Natural killer cell (primary cell): ENCODE data around the gene USH2A. TPM values are rescaled to one million over a fixed set of nuclear protein-coding genes. Genes with fewer than 3 reads are reported as not detected.

Source experiments
- ATAC-seq, 3 donors: fragments of 150-1000 bp in 2 of 3; fragments of 200-7000 bp in 1 of 3; cut with Tn5 transposase; 1 replicate in 1 of 3; 2 replicates in 2 of 3; pipeline ENCODE4 v1.10.0; 2021; ENCODE audit warnings: mild to moderate bottlenecking in 2 of 3, moderate library complexity in 2 of 3
- DNase-seq, 2 donors: peaks; one replicate each; pipeline versions ENCODE4 v3.0.0 to v3.0.0-alpha.2; 2013 to 2021; ENCODE audit warnings: mixed read lengths in 1 of 2
- H3K27ac ChIP-seq: one replicate; pipeline ENCODE4 v1.5.1; 2013; ENCODE audit warnings: mild to moderate bottlenecking, low read length
- H3K27me3 ChIP-seq: one replicate; pipeline ENCODE4 v1.6.1; 2013; ENCODE audit warnings: low read length; ENCODE audit not compliant: control insufficient read depth, insufficient read depth
- H3K36me3 ChIP-seq: one replicate; pipeline ENCODE4 v1.6.1; 2013; ENCODE audit warnings: low read length; ENCODE audit not compliant: control insufficient read depth, insufficient read depth
- H3K4me1 ChIP-seq: one replicate; pipeline ENCODE4 v1.6.1; 2013; ENCODE audit warnings: low read length; ENCODE audit not compliant: control insufficient read depth, insufficient read depth
- H3K4me3 ChIP-seq: one replicate; pipeline ENCODE4 v1.5.1; 2013; ENCODE audit warnings: low read length
- H3K9me3 ChIP-seq: one replicate; pipeline ENCODE4 v1.6.1; 2013; ENCODE audit warnings: low read length; ENCODE audit not compliant: control insufficient read depth, insufficient read depth
- H3K27ac Mint-ChIP-seq, 2 donors: one replicate each; pipeline ENCODE4 v1.8.0; 2022; ENCODE audit warnings: mild to moderate bottlenecking in 2 of 2, mixed read lengths in 2 of 2, moderate library complexity in 1 of 2
- H3K27me3 Mint-ChIP-seq, 2 donors: one replicate each; pipeline ENCODE4 v1.8.0; 2022; ENCODE audit warnings: low read depth in 2 of 2, mixed read lengths in 2 of 2
- H3K36me3 Mint-ChIP-seq: one replicate; pipeline ENCODE4 v1.8.0; 2022; ENCODE audit warnings: mixed read lengths
- H3K4me1 Mint-ChIP-seq, 2 donors: one replicate each; pipeline ENCODE4 v1.8.0; 2022; ENCODE audit warnings: mixed read lengths in 2 of 2
- H3K4me3 Mint-ChIP-seq: one replicate; pipeline ENCODE4 v1.8.0; 2022; ENCODE audit warnings: mild to moderate bottlenecking, moderate library complexity, mixed read lengths
- H3K9me3 Mint-ChIP-seq, 2 donors: one replicate each; pipeline ENCODE4 v1.8.0; 2022; ENCODE audit warnings: mixed read lengths in 2 of 2
- WGBS: methylation state at CpG from one replicate; pipeline ENCODE4 v1.1.7; 2013; ENCODE audit warnings: missing lambda C conversion rate; ENCODE audit not compliant: insufficient coverage; 5-methylcytosine and 5-hydroxymethylcytosine counted together
- intact Hi-C: fragments of 100-400 bp; cut with micrococcal nuclease; formaldehyde crosslinking; loops from one replicate; pipeline ENCODE4 v1.14.2; 2022
- total RNA-seq, 4 donors: library from RNA; stranded (reverse); fragments of 120-200 nt in 1 of 4; gene quantifications; one replicate each; pipeline versions ENCODE4 v1.2.3 to v1.2.4, GENCODE V29; 2013 to 2022
- TF ChIP-seq, protein P1 (sequence below): fragments of 200-600 bp; IDR thresholded peaks from one replicate; pipeline ENCODE4 v1.8.0; 2022; ENCODE audit warnings: antibody characterized with exemption

USH2A gene
- total RNA-seq, 3 donors from 2014 or later (not counting 1 experiment from before 2014, with no cell fraction given) = not detected

DNA sequence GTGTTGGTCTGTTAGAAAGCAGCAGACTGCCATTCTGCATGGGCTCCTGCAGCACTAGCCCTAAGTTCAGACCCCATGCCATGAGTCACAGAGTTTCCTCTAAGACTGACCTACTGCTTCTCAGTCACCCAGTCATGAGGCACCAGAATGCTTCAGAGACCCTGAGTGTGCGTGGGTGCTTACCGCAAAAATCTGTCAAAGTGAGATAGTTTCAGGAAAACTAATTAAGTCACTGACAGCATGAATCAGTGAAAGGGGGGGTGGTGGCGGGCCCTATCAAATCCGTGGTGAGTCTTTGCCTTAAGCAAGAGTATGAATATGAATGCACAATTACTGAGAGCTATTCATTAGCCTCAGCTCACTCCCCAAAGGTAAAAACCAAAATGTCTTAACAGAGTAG is 758.0 kb downstream of the USH2A start:
- TF ChIP-seq, protein P1, sequence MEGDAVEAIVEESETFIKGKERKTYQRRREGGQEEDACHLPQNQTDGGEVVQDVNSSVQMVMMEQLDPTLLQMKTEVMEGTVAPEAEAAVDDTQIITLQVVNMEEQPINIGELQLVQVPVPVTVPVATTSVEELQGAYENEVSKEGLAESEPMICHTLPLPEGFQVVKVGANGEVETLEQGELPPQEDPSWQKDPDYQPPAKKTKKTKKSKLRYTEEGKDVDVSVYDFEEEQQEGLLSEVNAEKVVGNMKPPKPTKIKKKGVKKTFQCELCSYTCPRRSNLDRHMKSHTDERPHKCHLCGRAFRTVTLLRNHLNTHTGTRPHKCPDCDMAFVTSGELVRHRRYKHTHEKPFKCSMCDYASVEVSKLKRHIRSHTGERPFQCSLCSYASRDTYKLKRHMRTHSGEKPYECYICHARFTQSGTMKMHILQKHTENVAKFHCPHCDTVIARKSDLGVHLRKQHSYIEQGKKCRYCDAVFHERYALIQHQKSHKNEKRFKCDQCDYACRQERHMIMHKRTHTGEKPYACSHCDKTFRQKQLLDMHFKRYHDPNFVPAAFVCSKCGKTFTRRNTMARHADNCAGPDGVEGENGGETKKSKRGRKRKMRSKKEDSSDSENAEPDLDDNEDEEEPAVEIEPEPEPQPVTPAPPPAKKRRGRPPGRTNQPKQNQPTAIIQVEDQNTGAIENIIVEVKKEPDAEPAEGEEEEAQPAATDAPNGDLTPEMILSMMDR = no peak
- H3K9me3 ChIP-seq = no peaks in the 10 kb centered on the region
- ATAC-seq (no peak), DNase-seq (no peak)
- Mint-ChIP-seq H3K4me1 (no peaks in the 10 kb centered on the region), H3K36me3 (no peaks in the 10 kb centered on the region), H3K27ac (no peak overlapping the region), H3K4me3 (no peak overlapping the region), H3K9me3 (peaks cover 2 to 11% of the 10 kb centered on the region in 2 donors), H3K27me3 (no peaks in the 10 kb centered on the region)
- no peaks in the 10 kb centered on the region for H3K36me3 ChIP-seq
- no peaks in the 10 kb centered on the region for H3K27me3 ChIP-seq
- intact Hi-C loops = no loop called here
- no peak overlapping the region for H3K27ac ChIP-seq
- no peaks in the 10 kb centered on the region for H3K4me1 ChIP-seq
- WGBS = 78% methylated on average over 4 of the region's 4 CpGs
- H3K4me3 ChIP-seq = no peak overlapping the region

GRCh38 chr1:215661033-215661432 is 762.2 kb downstream of the USH2A start:
- no peaks in the 10 kb centered on the region for H3K27me3 ChIP-seq
- H3K36me3 Mint-ChIP-seq = peaks cover 4% of the 10 kb centered on the region
- H3K27ac Mint-ChIP-seq = no peak overlapping the region
- intact Hi-C loops = no loop called here
- no peak overlapping the region for H3K4me3 Mint-ChIP-seq
- DNase-seq = no peak
- H3K4me1 Mint-ChIP-seq = no peaks in the 10 kb centered on the region
- peaks cover 3 to 11% of the 10 kb centered on the region in 2 donors for H3K9me3 Mint-ChIP-seq
- TF ChIP-seq, protein P1 = no peak
- no peaks in the 10 kb centered on the region for H3K27me3 Mint-ChIP-seq
- H3K9me3 ChIP-seq = no peaks in the 10 kb centered on the region
- H3K36me3 ChIP-seq = no peaks in the 10 kb centered on the region
- H3K27ac ChIP-seq = no peak overlapping the region
- WGBS = 77% methylated on average over 1 of the region's 1 CpG
- H3K4me3 ChIP-seq = no peak overlapping the region
- ATAC-seq = no peak
- no peaks in the 10 kb centered on the region for H3K4me1 ChIP-seq

- TF ChIP-seq, protein P1 = no peak
- H3K4me3 ChIP-seq = no peak overlapping the region
- no peaks in the 10 kb centered on the region for H3K36me3 ChIP-seq
- H3K9me3 ChIP-seq = no peaks in the 10 kb centered on the region
- DNase-seq (no peak), ATAC-seq (no peak)
- H3K4me1 ChIP-seq = no peaks in the 10 kb centered on the region
- Mint-ChIP-seq H3K36me3 (peaks cover 4% of the 10 kb centered on the region), H3K9me3 (peaks cover 3 to 11% of the 10 kb centered on the region in 2 donors), H3K4me3 (no peak overlapping the region), H3K27me3 (no peaks in the 10 kb centered on the region), H3K4me1 (no peaks in the 10 kb centered on the region), H3K27ac (no peak overlapping the region)
- no peak overlapping the region for H3K27ac ChIP-seq
- intact Hi-C loops = no loop called here
- no peaks in the 10 kb centered on the region for H3K27me3 ChIP-seq
Measured at GRCh38 chr1:215660259-215660658, 763.0 kb downstream of the USH2A start.

DNA sequence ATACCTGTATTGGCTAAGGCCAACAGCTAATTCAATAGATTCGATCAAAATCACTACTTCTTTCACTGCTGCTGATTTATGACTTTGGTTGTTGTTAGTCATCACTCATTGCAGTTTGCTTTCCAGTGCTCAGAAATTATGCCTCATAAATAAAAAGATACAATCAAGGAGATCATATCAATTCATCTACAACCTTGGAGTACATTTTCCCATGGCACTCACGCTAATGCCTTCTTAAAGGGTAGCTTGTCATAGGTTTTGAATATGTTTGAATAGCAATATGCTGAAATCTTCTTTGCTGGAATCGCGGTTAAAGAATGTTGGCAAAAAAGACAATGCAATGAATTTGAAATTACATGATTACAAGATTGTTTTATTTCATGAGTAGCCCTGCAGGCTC is 766.2 kb downstream of the USH2A start:
- H3K27ac Mint-ChIP-seq = no peak overlapping the region
- H3K27me3 Mint-ChIP-seq = no peaks in the 10 kb centered on the region
- no peak overlapping the region for H3K27ac ChIP-seq
- peaks cover 3 to 7% of the 10 kb centered on the region in 2 donors for H3K9me3 Mint-ChIP-seq
- H3K36me3 Mint-ChIP-seq = peaks cover 4% of the 10 kb centered on the region
- no peak overlapping the region for H3K4me3 Mint-ChIP-seq
- no peaks in the 10 kb centered on the region for H3K4me1 Mint-ChIP-seq
- intact Hi-C loops = no loop called here
- no peak overlapping the region for H3K4me3 ChIP-seq
- TF ChIP-seq, protein P1 = no peak
- H3K9me3 ChIP-seq = no peaks in the 10 kb centered on the region
- H3K27me3 ChIP-seq = no peaks in the 10 kb centered on the region
- H3K4me1 ChIP-seq = no peaks in the 10 kb centered on the region
- ATAC-seq = no peak
- DNase-seq = no peak
- no peaks in the 10 kb centered on the region for H3K36me3 ChIP-seq
- 86% methylated on average over 4 of the region's 4 CpGs for WGBS
